Measurements from ENCODE around the gene CAMKMT.

GRCh38 chr2:44802777-44803424 lies 441.2 kb downstream of the CAMKMT start:
- TF ChIP-seq CTCF (conservative IDR thresholded peaks at IDR 0.05; ENCODE audit: low read depth in 2 of 2) (no peak), REST (IDR thresholded peaks at IDR 0.05; ENCODE audit: unreplicated experiment) (no peak), POLR2AphosphoS5 (IDR thresholded peaks at IDR 0.05; ENCODE audit: low read depth) (0 out of 2 replicates have a peak, but pooled peaks have one; percentile 16), EZH2 (IDR thresholded peaks at IDR 0.05; ENCODE audit: low read depth, unreplicated experiment) (no peak), ETS1 (IDR thresholded peaks at IDR 0.05) (no peak), JUNB (IDR thresholded peaks at IDR 0.05; ENCODE audit: unreplicated experiment) (no peak), ZNF331 (CRISPR knock-in tag; IDR thresholded peaks at IDR 0.05; ENCODE audit: low read depth) (no peak), CREB1 (CRISPR knock-in tag; IDR thresholded peaks at IDR 0.05; ENCODE audit: low read depth) (no peak), NANOG (IDR thresholded peaks at IDR 0.05; ENCODE audit: borderline replicate concordance) (peak; percentile 99), EZH2phosphoT487 (IDR thresholded peaks at IDR 0.05; ENCODE audit: unreplicated experiment) (no peak), ZNF114 (CRISPR knock-in tag; IDR thresholded peaks at IDR 0.05) (no peak)

Data from GM23338 (cell line).